K562 (cell line): ENCODE data around the gene APIP. TPM values are rescaled to one million over a fixed set of nuclear protein-coding genes. Genes with fewer than 3 reads are reported as not detected.

Experiments used
- microRNA-seq: library from miRNA; unstranded; fragments of <30 nt; microRNA quantifications from one replicate; pipeline ENCODE4, GENCODE V29; 2018; ENCODE audit warnings: borderline microRNAs expressed
- polyA plus RNA-seq, 8 experiments: library from polyadenylated mRNA; depleted of rRNA in 4 of 8; stranded (reverse) in 5 of 8; unstranded in 3 of 8; fragments of >200 nt; fragmentation: Nextera tagmentation in 2 of 8; fragmentation: Illumina TruSeq in 1 of 8; extraction: Ambion mirVana in 2 of 8; extraction: Trizol in 1 of 8; gene quantifications; 2 replicates each; pipeline versions ENCODE4 v1.2.1 to v1.2.3, GENCODE V29; 2011 to 2014; ENCODE audit warnings: inconsistent platforms in 1 of 8, missing spikeins in 1 of 8
- small RNA-seq: library from RNA; depleted of rRNA; stranded (forward); fragments of <200 nt; gene quantifications from one replicate; pipeline ENCODE3, GENCODE V24; 2014
- total RNA-seq, 7 experiments: library from RNA; depleted of rRNA in 6 of 7; stranded (reverse); fragments of >200 nt in 6 of 7; fragmentation: Illumina TruSeq in 2 of 7; extraction: Trizol in 2 of 7; gene quantifications; 2 replicates each; pipeline versions ENCODE4 v1.2.1 to v1.2.3, GENCODE V29; 2011 to 2021; ENCODE audit warnings: low replicate concordance in 1 of 7

APIP gene
- total and polyA plus RNA-seq, 9 of the 15 experiments (the other 6 are each of a cell fraction or from before 2014, with no cell fraction given) = 63.7 to 110 (median 82.8) TPM

Small RNA genes lying within 50 kb of the gene (microRNA-seq; reads per million reads assigned to microRNA genes)
- gene MIR1343 = 5.6 reads per million, percentile 49 among the genes with 10 or more reads in this experiment

Small RNA genes lying within 50 kb of the gene (small RNA-seq; reads per million reads assigned to genes)
- 0.66 reads per million, percentile 39 among the genes with 10 or more reads in this experiment for gene MIR1343

Other genes with a start within 250 kb of the APIP start
- 23.7 and 28.4 TPM in 2 replicates for gene PDHX, start 239 bp upstream of the APIP start, total RNA-seq (2014; rRNA removed)
- gene PDHX, start 239 bp upstream of the APIP start, total RNA-seq (2014; rRNA removed; fragmentation: Illumina TruSeq; extraction: Trizol) = 41.3 and 47.6 TPM in 2 replicates
- 38.5 and 38.9 TPM in 2 replicates for gene PDHX, start 239 bp upstream of the APIP start, total RNA-seq (2015; rRNA removed; fragmentation: Illumina TruSeq; extraction: Trizol)
- 35.0 and 41.3 TPM in 2 replicates for gene PDHX, start 239 bp upstream of the APIP start, total RNA-seq (2021)
- 27.5 and 32.9 TPM in 2 replicates for gene PDHX, start 239 bp upstream of the APIP start, polyA plus RNA-seq (2011; rRNA removed)
- 37.9 and 43.5 TPM in 2 replicates for gene PDHX, start 239 bp upstream of the APIP start, polyA plus RNA-seq (2014; fragmentation: Illumina TruSeq; extraction: Trizol)
- gene PDHX, start 239 bp upstream of the APIP start, polyA plus RNA-seq (2014; fragmentation: Nextera tagmentation; extraction: Ambion mirVana) = 10 to 100 TPM; 20.8 to 31.2 TPM
- 21.6 and 24.0 TPM in 2 replicates for gene PDHX, start 239 bp upstream of the APIP start, polyA plus RNA-seq (2014; rRNA removed)
- gene CD44, start 222.8 kb upstream of the APIP start, total RNA-seq (2014; rRNA removed) = 2.3 and 2.6 TPM in 2 replicates
- gene CD44, start 222.8 kb upstream of the APIP start, total RNA-seq (2014; rRNA removed; fragmentation: Illumina TruSeq; extraction: Trizol) = 3.0 and 5.2 TPM in 2 replicates
- gene CD44, start 222.8 kb upstream of the APIP start, total RNA-seq (2015; rRNA removed; fragmentation: Illumina TruSeq; extraction: Trizol) = 2.6 and 3.2 TPM in 2 replicates
- gene CD44, start 222.8 kb upstream of the APIP start, total RNA-seq (2021) = 9.5 and 11.1 TPM in 2 replicates
- 13.9 and 47.0 TPM in 2 replicates for gene CD44, start 222.8 kb upstream of the APIP start, polyA plus RNA-seq (2011; rRNA removed)
- gene CD44, start 222.8 kb upstream of the APIP start, polyA plus RNA-seq (2014; fragmentation: Illumina TruSeq; extraction: Trizol) = 7.7 TPM in 2 replicates
- 1 to 10 TPM; 1.2 to 1.8 TPM for gene CD44, start 222.8 kb upstream of the APIP start, polyA plus RNA-seq (2014; fragmentation: Nextera tagmentation; extraction: Ambion mirVana)
- gene CD44, start 222.8 kb upstream of the APIP start, polyA plus RNA-seq (2014; rRNA removed) = 2.5 and 5.0 TPM in 2 replicates